ES-I3 (cell line): ENCODE data around the gene RASGRP1.

Experiments
- H3K36me3 ChIP-seq: 2 replicates; pipeline ENCODE4 v1.6.1; 2013; ENCODE audit warnings: mild to moderate bottlenecking, low read length, control low read depth, moderate library complexity; ENCODE audit not compliant: insufficient read depth
- H3K4me1 ChIP-seq: 2 replicates; pipeline ENCODE4 v1.6.1; 2013; ENCODE audit warnings: mild to moderate bottlenecking, control low read depth, low read length; ENCODE audit not compliant: insufficient read depth
- H3K9ac ChIP-seq: 2 replicates; pipeline ENCODE4 v1.6.1; 2013; ENCODE audit warnings: low read depth, mild to moderate bottlenecking, low read length, moderate library complexity
- H3K9me3 ChIP-seq: 2 replicates; pipeline ENCODE4 v1.6.1; 2013; ENCODE audit warnings: mild to moderate bottlenecking, low read length, moderate library complexity; ENCODE audit not compliant: control insufficient read depth, insufficient read depth

The RASGRP1 gene

GRCh38 chr15:38487378-38487777, 77.2 kb downstream of the RASGRP1 start:
- Histone ChIP-seq H3K4me1 (no peaks in the 10 kb centered on the region), H3K36me3 (no peaks in the 10 kb centered on the region), H3K9ac (no peak overlapping the region), H3K9me3 (no peaks in the 10 kb centered on the region)

- Histone ChIP-seq H3K9ac (no peak overlapping the region), H3K36me3 (no peaks in the 10 kb centered on the region)
Measured at GRCh38 chr15:38486936-38487335, 77.7 kb downstream of the RASGRP1 start.

GRCh38 chr15:38482572-38482971, 82.0 kb downstream of the RASGRP1 start:
- Histone ChIP-seq H3K9ac (no peak overlapping the region), H3K4me1 (no peaks in the 10 kb centered on the region), H3K9me3 (no peaks in the 10 kb centered on the region), H3K36me3 (peaks cover 2% of the 10 kb centered on the region; the same call in 1 of the 2 replicates)

More at GRCh38 chr15:38486936-38487335, 77.7 kb downstream of the RASGRP1 start:
- Histone ChIP-seq H3K4me1 (no peaks in the 10 kb centered on the region), H3K9me3 (no peaks in the 10 kb centered on the region)

- Histone ChIP-seq H3K9me3 (no peaks in the 10 kb centered on the region), H3K4me1 (no peaks in the 10 kb centered on the region), H3K36me3 (peaks cover 4% of the 10 kb centered on the region), H3K9ac (no peak overlapping the region)
Measured at GRCh38 chr15:38481761-38482160, 82.9 kb downstream of the RASGRP1 start.

- H3K4me1 ChIP-seq: no peaks in the 10 kb centered on the region
- no peak overlapping the region for H3K9ac ChIP-seq
- peaks cover 4% of the 10 kb centered on the region for H3K36me3 ChIP-seq
- no peaks in the 10 kb centered on the region for H3K9me3 ChIP-seq
Measured at GRCh38 chr15:38481113-38481512, 83.5 kb downstream of the RASGRP1 start.

GRCh38 chr15:38479756-38480155, 84.9 kb downstream of the RASGRP1 start:
- Histone ChIP-seq H3K36me3 (peaks cover 9% of the 10 kb centered on the region), H3K9ac (no peak overlapping the region), H3K4me1 (no peaks in the 10 kb centered on the region), H3K9me3 (no peaks in the 10 kb centered on the region)

- Histone ChIP-seq H3K9ac (no peak overlapping the region), H3K36me3 (peaks cover 14% of the 10 kb centered on the region)
Measured at GRCh38 chr15:38479266-38479665, 85.3 kb downstream of the RASGRP1 start.

GRCh38 chr15:38477637-38478036, 87.0 kb downstream of the RASGRP1 start:
- Histone ChIP-seq H3K36me3 (peaks cover 16% of the 10 kb centered on the region), H3K4me1 (no peaks in the 10 kb centered on the region), H3K9me3 (no peaks in the 10 kb centered on the region), H3K9ac (no peak overlapping the region)

More at GRCh38 chr15:38479266-38479665, 85.3 kb downstream of the RASGRP1 start:
- Histone ChIP-seq H3K9me3 (no peaks in the 10 kb centered on the region), H3K4me1 (no peaks in the 10 kb centered on the region)

GRCh38 chr15:38476120-38476519, 88.5 kb downstream of the RASGRP1 start:
- H3K9me3 ChIP-seq: no peaks in the 10 kb centered on the region
- H3K36me3 ChIP-seq: peaks cover 16% of the 10 kb centered on the region
- no peaks in the 10 kb centered on the region for H3K4me1 ChIP-seq
- H3K9ac ChIP-seq: no peak overlapping the region

GRCh38 chr15:38475361-38475760, 89.3 kb downstream of the RASGRP1 start:
- Histone ChIP-seq H3K9me3 (no peaks in the 10 kb centered on the region), H3K4me1 (no peaks in the 10 kb centered on the region), H3K36me3 (peaks cover 16% of the 10 kb centered on the region), H3K9ac (no peak overlapping the region)

GRCh38 chr15:38474155-38474757, 90.4 kb downstream of the RASGRP1 start:
- no peaks in the 10 kb centered on the region for H3K4me1 ChIP-seq
- no peaks in the 10 kb centered on the region for H3K9me3 ChIP-seq
- no peak overlapping the region for H3K9ac ChIP-seq
- peaks cover 16% of the 10 kb centered on the region for H3K36me3 ChIP-seq

GRCh38 chr15:38471974-38472373, 92.6 kb downstream of the RASGRP1 start:
- H3K4me1 ChIP-seq: no peaks in the 10 kb centered on the region
- H3K9me3 ChIP-seq: no peaks in the 10 kb centered on the region
- H3K9ac ChIP-seq: no peak overlapping the region
- peaks cover 12% of the 10 kb centered on the region for H3K36me3 ChIP-seq

GRCh38 chr15:38470816-38471215, 93.8 kb downstream of the RASGRP1 start:
- H3K4me1 ChIP-seq: no peaks in the 10 kb centered on the region
- peaks cover 12% of the 10 kb centered on the region for H3K36me3 ChIP-seq
- H3K9me3 ChIP-seq: no peaks in the 10 kb centered on the region
- H3K9ac ChIP-seq: no peak overlapping the region

GRCh38 chr15:38464675-38465074, 99.9 kb downstream of the RASGRP1 start:
- Histone ChIP-seq H3K36me3 (no peaks in the 10 kb centered on the region), H3K4me1 (no peaks in the 10 kb centered on the region), H3K9me3 (no peaks in the 10 kb centered on the region), H3K9ac (no peak overlapping the region)

GRCh38 chr15:38463893-38464292, 100.7 kb downstream of the RASGRP1 start:
- Histone ChIP-seq H3K9me3 (no peaks in the 10 kb centered on the region), H3K36me3 (no peaks in the 10 kb centered on the region), H3K9ac (no peak overlapping the region), H3K4me1 (no peaks in the 10 kb centered on the region)
